Esophagus squamous epithelium (tissue), 4 donors: ENCODE results near the gene PITRM1.

Experiments
- POLR2A ChIP-seq, 4 donors: fragments of 450-650 bp; IDR thresholded peaks; one replicate each; pipeline ENCODE4 v1.6.1; 2017; ENCODE audit warnings: antibody characterized with exemption in 4 of 4, mild to moderate bottlenecking in 4 of 4, moderate library complexity in 3 of 4
- TF ChIP-seq, protein P1 (sequence below), 6 experiments: fragments of 450-650 bp in 4 of 6; fragments of 200-600 bp in 2 of 6; sonication (generic) in 2 of 6; IDR thresholded peaks; one replicate each; pipeline ENCODE4 v1.5.1; 2016 to 2019; ENCODE audit warnings: antibody characterized with exemption in 6 of 6, mild to moderate bottlenecking in 4 of 6, moderate library complexity in 4 of 6

DNA sequence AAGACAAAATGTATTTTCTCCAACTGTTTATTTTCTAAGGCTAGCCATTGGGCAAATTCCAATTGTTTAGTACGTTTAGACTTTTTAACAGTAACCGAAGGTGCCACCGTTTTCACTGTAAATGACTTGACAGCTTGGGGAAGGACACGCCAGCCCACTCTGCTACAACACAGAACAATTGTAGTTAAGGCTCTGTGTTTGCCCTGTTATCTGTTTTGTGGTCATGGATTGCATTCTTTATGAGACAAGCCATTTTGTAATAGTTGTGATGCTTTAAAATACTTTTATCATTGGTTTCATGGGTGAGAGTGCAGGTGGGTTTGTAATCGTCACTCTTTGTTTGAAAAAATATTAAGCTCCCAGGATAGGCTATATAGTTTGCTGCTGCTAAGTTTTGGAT is 6.6 kb upstream of the PITRM1 start:
- TF ChIP-seq, protein P1, sequence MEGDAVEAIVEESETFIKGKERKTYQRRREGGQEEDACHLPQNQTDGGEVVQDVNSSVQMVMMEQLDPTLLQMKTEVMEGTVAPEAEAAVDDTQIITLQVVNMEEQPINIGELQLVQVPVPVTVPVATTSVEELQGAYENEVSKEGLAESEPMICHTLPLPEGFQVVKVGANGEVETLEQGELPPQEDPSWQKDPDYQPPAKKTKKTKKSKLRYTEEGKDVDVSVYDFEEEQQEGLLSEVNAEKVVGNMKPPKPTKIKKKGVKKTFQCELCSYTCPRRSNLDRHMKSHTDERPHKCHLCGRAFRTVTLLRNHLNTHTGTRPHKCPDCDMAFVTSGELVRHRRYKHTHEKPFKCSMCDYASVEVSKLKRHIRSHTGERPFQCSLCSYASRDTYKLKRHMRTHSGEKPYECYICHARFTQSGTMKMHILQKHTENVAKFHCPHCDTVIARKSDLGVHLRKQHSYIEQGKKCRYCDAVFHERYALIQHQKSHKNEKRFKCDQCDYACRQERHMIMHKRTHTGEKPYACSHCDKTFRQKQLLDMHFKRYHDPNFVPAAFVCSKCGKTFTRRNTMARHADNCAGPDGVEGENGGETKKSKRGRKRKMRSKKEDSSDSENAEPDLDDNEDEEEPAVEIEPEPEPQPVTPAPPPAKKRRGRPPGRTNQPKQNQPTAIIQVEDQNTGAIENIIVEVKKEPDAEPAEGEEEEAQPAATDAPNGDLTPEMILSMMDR (IDR thresholded peaks at IDR 0.05): no peak
- no peak for TF ChIP-seq POLR2A (IDR thresholded peaks at IDR 0.05)
